ENCODE data around the gene JARID2.
A peak's percentile ranks its signal among the peaks of the same experiment; 100 is the strongest.
"Not testable (repeated sequence)": the region's sequence is repeated elsewhere in the genome, so short reads cannot be mapped to it uniquely, and the experiment has no call there.

Gene JARID2

GRCh38 chr6:15290962-15291704 is 45.3 kb downstream of the JARID2 start:
- DNase-seq, result no peak

- no peak for DNase-seq
Measured at GRCh38 chr6:15292721-15293302, 46.9 kb downstream of the JARID2 start.

GRCh38 chr6:15293674-15294073 is 47.8 kb downstream of the JARID2 start:
- no peak for DNase-seq

- DNase-seq, result no peak
Measured at GRCh38 chr6:15294504-15294903, 48.6 kb downstream of the JARID2 start.

- no peak for DNase-seq
Measured at GRCh38 chr6:15296249-15296648, 50.4 kb downstream of the JARID2 start.

GRCh38 chr6:15296735-15297134 is 50.9 kb downstream of the JARID2 start:
- no peak for DNase-seq

GRCh38 chr6:15297167-15297566 is 51.3 kb downstream of the JARID2 start:
- not testable (repeated sequence) for DNase-seq

GRCh38 chr6:15297895-15298590 is 52.2 kb downstream of the JARID2 start:
- no peak for DNase-seq

- DNase-seq, result no peak
Measured at GRCh38 chr6:15299430-15300131, 53.7 kb downstream of the JARID2 start.

GRCh38 chr6:15301179-15302006 is 55.5 kb downstream of the JARID2 start:
- DNase-seq, result no peak

GRCh38 chr6:15303162-15303919 is 57.5 kb downstream of the JARID2 start:
- no peak for DNase-seq

GRCh38 chr6:15303920-15304291 is 58.0 kb downstream of the JARID2 start:
- DNase-seq, result no peak

GRCh38 chr6:15304337-15305042 is 58.6 kb downstream of the JARID2 start:
- no peak for DNase-seq

GRCh38 chr6:15305496-15305895 is 59.6 kb downstream of the JARID2 start:
- DNase-seq, result no peak

GRCh38 chr6:15305909-15306308 is 60.0 kb downstream of the JARID2 start:
- no peak for DNase-seq

GRCh38 chr6:15308435-15309213 is 62.8 kb downstream of the JARID2 start:
- DNase-seq, result peak in 1 of 2 experiments; percentile 9

GRCh38 chr6:15309611-15310283 is 63.9 kb downstream of the JARID2 start:
- DNase-seq, result no peak

- DNase-seq, result no peak
Measured at GRCh38 chr6:15310680-15311079, 64.8 kb downstream of the JARID2 start.

GRCh38 chr6:15312500-15312899 is 66.6 kb downstream of the JARID2 start:
- no peak for DNase-seq

GRCh38 chr6:15313367-15313766 is 67.5 kb downstream of the JARID2 start:
- DNase-seq, result no peak

Measured in NCI-H1930 (cell line).